Body of pancreas (tissue), 4 donors: ENCODE data around the gene SSH2. TPM values are rescaled to one million over a fixed set of nuclear protein-coding genes. Genes with fewer than 3 reads are reported as not detected.

Source experiments
- ATAC-seq: fragments of 150-250 bp; one replicate; pipeline ENCODE4 v1.9.1; 2016
- DNase-seq, 4 donors: peaks; one replicate each; pipeline ENCODE4 v3.0.0-alpha.2; 2019
- H3K27ac ChIP-seq, 4 donors: fragments of 200-600 bp; sonication (generic); 1 replicate in 3 of 4; 2 replicates in 1 of 4; pipeline versions ENCODE4 v1.5.1 to v1.6.1; 2016 to 2019; ENCODE audit warnings: mild to moderate bottlenecking in 1 of 4, mixed read lengths in 1 of 4, moderate library complexity in 1 of 4
- H3K27me3 ChIP-seq, 2 donors: fragments of 200-600 bp; sonication (generic); one replicate each; pipeline ENCODE4 v1.6.0; 2016; ENCODE audit warnings: mild to moderate bottlenecking in 1 of 2
- H3K36me3 ChIP-seq, 2 donors: fragments of 200-600 bp; sonication (generic); replicated peaks in 1 of 2; 2 replicates each; pipeline ENCODE4 v1.5.1; 2016; ENCODE audit warnings: low read depth in 2 of 2; ENCODE audit not compliant: insufficient read depth in 1 of 2
- H3K4me1 ChIP-seq: fragments of 200-600 bp; sonication (generic); one replicate; pipeline ENCODE4 v1.6.0; 2016
- H3K4me3 ChIP-seq, 2 donors: fragments of 200-600 bp; sonication (generic); 1 replicate in 1 of 2; 2 replicates in 1 of 2; pipeline ENCODE4 v1.5.1; 2016 to 2019
- H3K9me3 ChIP-seq, 3 donors: fragments of 200-600 bp; sonication (generic); 1 replicate in 2 of 3; 2 replicates in 1 of 3; pipeline ENCODE4 v1.5.1; 2016
- POLR2A ChIP-seq, 3 donors: fragments of 450-650 bp; IDR thresholded peaks; one replicate each; pipeline ENCODE4 v1.6.1; 2016; ENCODE audit warnings: antibody characterized with exemption in 3 of 3, mild to moderate bottlenecking in 2 of 3
- WGBS, 2 donors: methylation state at CpG; one replicate each; pipeline ENCODE4 v1.1.5; 2017; 5-methylcytosine and 5-hydroxymethylcytosine counted together
- intact Hi-C: fragments of 100-400 bp; cut with DNase I; formaldehyde crosslinking; loops from one replicate; pipeline ENCODE4 v1.15.1; 2023
- total RNA-seq, 2 donors: library from RNA; depleted of rRNA; stranded (reverse); fragments of >200 nt; gene quantifications; one replicate each; pipeline ENCODE4 v1.1.0, GENCODE V29; 2016
- TF ChIP-seq, protein P1 (sequence below), 7 experiments: fragments of 450-650 bp in 4 of 7; fragments of 200-600 bp in 3 of 7; sonication (generic) in 3 of 7; IDR thresholded peaks; one replicate each; pipeline ENCODE4 v1.5.1; 2016 to 2019; ENCODE audit warnings: antibody characterized with exemption in 7 of 7

The SSH2 gene
- total RNA-seq, 2 donors from 2014 or later: 8.2 to 8.6 TPM

GRCh38 chr17:29748400-29748799 is 181.6 kb downstream of the SSH2 start:
- intact Hi-C loops: no loop called here
- 88 to 93% methylated on average over 1 of the region's 1 CpG for WGBS, 2 donors
- Histone ChIP-seq H3K27ac (no peak overlapping the region), H3K9me3 (no peaks in the 10 kb centered on the region), H3K4me1 (peaks cover 16% of the 10 kb centered on the region), H3K27me3 (no peaks in the 10 kb centered on the region), H3K4me3 (no peak overlapping the region), H3K36me3 (peaks cover 0 to 2% of the 10 kb centered on the region in 2 donors)
- TF ChIP-seq, protein P1, sequence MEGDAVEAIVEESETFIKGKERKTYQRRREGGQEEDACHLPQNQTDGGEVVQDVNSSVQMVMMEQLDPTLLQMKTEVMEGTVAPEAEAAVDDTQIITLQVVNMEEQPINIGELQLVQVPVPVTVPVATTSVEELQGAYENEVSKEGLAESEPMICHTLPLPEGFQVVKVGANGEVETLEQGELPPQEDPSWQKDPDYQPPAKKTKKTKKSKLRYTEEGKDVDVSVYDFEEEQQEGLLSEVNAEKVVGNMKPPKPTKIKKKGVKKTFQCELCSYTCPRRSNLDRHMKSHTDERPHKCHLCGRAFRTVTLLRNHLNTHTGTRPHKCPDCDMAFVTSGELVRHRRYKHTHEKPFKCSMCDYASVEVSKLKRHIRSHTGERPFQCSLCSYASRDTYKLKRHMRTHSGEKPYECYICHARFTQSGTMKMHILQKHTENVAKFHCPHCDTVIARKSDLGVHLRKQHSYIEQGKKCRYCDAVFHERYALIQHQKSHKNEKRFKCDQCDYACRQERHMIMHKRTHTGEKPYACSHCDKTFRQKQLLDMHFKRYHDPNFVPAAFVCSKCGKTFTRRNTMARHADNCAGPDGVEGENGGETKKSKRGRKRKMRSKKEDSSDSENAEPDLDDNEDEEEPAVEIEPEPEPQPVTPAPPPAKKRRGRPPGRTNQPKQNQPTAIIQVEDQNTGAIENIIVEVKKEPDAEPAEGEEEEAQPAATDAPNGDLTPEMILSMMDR (IDR thresholded peaks at IDR 0.05): no peak
- no peak for TF ChIP-seq POLR2A (IDR thresholded peaks at IDR 0.05)
- ATAC-seq: no peak
- DNase-seq: no peak

GRCh38 chr17:29747660-29748059 is 182.4 kb downstream of the SSH2 start:
- no peak for DNase-seq
- 100% methylated on average over 1 of the region's 1 CpG for WGBS, 2 donors
- no peaks in the 10 kb centered on the region for H3K9me3 ChIP-seq

DNA sequence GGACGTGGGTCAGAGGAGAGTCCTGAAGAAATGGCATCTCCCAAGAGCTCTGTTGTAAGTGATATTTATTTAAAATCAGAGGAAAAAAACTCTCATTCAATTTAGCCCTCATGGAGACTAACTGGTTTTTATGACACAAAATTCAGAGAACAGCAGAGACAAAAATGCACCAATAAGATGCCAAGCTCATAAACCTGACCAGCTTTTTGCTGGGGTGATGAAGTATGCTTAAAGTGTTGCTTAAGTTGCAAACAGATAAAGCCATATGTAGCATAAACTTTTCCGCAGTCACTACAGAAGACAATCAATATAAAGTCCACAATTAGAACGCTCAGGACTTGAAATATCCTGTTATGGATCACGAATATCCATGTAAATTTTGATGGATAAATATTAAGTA is 183.4 kb downstream of the SSH2 start:
- no peak for ATAC-seq
- TF ChIP-seq, protein P1 (IDR thresholded peaks at IDR 0.05): no peak
- TF ChIP-seq POLR2A (IDR thresholded peaks at IDR 0.05): no peak
- DNase-seq: no peak
- peaks cover 25% of the 10 kb centered on the region for H3K4me1 ChIP-seq
- H3K27me3 ChIP-seq: no peaks in the 10 kb centered on the region
- H3K9me3 ChIP-seq: no peaks in the 10 kb centered on the region
- intact Hi-C loops: no loop called here
- no peak overlapping the region for H3K27ac ChIP-seq
- no peaks in the 10 kb centered on the region for H3K36me3 ChIP-seq
- H3K4me3 ChIP-seq: no peak overlapping the region
- 88% methylated on average over 4 of the region's 4 CpGs for WGBS, 2 donors

More at GRCh38 chr17:29747660-29748059, 182.4 kb downstream of the SSH2 start:
- peaks cover 16% of the 10 kb centered on the region for H3K4me1 ChIP-seq
- intact Hi-C loops: no loop called here
- no peak overlapping the region for H3K27ac ChIP-seq
- H3K27me3 ChIP-seq: no peaks in the 10 kb centered on the region
- ATAC-seq: no peak
- TF ChIP-seq POLR2A (IDR thresholded peaks at IDR 0.05): no peak
- TF ChIP-seq, protein P1 (IDR thresholded peaks at IDR 0.05): no peak
- no peak overlapping the region for H3K4me3 ChIP-seq
- H3K36me3 ChIP-seq: no peaks in the 10 kb centered on the region

- Histone ChIP-seq H3K27ac (peak overlapping the region; percentile 36 to 78 (median 67)), H3K27me3 (no peaks in the 10 kb centered on the region), H3K4me1 (peaks cover 25% of the 10 kb centered on the region), H3K4me3 (no peak overlapping the region), H3K9me3 (no peaks in the 10 kb centered on the region), H3K36me3 (no peaks in the 10 kb centered on the region)
- no peak for TF ChIP-seq POLR2A (IDR thresholded peaks at IDR 0.05)
- TF ChIP-seq, protein P1 (IDR thresholded peaks at IDR 0.05): no peak
- DNase-seq (no peak), ATAC-seq (no peak)
- intact Hi-C loops: no loop called here
- 88 to 89% methylated on average over 9 to 10 of the region's 10 CpGs for WGBS, 2 donors
Observed at GRCh38 chr17:29744121-29744520, 185.9 kb downstream of the SSH2 start.

DNA sequence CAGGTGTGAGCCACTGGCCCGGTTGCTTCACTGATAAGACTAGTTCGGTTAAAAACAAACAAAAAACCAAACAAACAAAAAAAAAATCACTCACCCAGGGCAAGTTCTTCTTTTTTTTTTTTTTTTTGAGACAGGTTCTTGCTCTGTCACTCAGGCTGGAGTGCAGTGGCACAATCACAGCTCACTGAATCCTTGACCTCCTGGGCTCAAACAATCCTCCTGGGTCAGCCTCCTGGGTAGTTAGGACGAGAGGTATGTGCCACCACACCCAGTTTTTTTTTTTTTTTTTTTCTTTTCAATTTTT is 187.9 kb downstream of the SSH2 start:
- Histone ChIP-seq H3K9me3 (no peaks in the 10 kb centered on the region), H3K36me3 (no peaks in the 10 kb centered on the region), H3K4me1 (peaks cover 25% of the 10 kb centered on the region), H3K27me3 (no peaks in the 10 kb centered on the region), H3K27ac (no peak overlapping the region), H3K4me3 (no peak overlapping the region)
- TF ChIP-seq POLR2A (IDR thresholded peaks at IDR 0.05): no peak
- TF ChIP-seq, protein P1 (IDR thresholded peaks at IDR 0.05): no peak
- intact Hi-C loops: no loop called here
- ATAC-seq (no peak), DNase-seq (no peak)
- WGBS, 2 donors: 29 to 33% methylated on average over 3 of the region's 3 CpGs
